Ishikawa (cell line): ENCODE data around the gene SCGB1C2.

Experiments
- CEBPB ChIP-seq: IDR thresholded peaks from 2 replicates; pipeline ENCODE4 v1.6.1; 2012
- EP300 ChIP-seq: IDR thresholded peaks from 2 replicates; pipeline ENCODE4 v1.6.1; 2012; ENCODE audit warnings: borderline replicate concordance
- FOXM1 ChIP-seq: IDR thresholded peaks from 2 replicates; pipeline ENCODE4 v1.6.1; 2012; ENCODE audit warnings: low read depth, borderline replicate concordance
- RAD21 ChIP-seq: IDR thresholded peaks from 2 replicates; pipeline ENCODE4 v1.6.1; 2012; ENCODE audit warnings: low read depth
- TAF1 ChIP-seq: IDR thresholded peaks from 2 replicates; pipeline ENCODE4 v1.6.1; 2012; ENCODE audit warnings: low read depth, mild to moderate bottlenecking
- TEAD4 ChIP-seq: IDR thresholded peaks from 2 replicates; pipeline ENCODE4 v1.6.1; 2012
- YY1 ChIP-seq: IDR thresholded peaks from 2 replicates; pipeline ENCODE4 v1.6.1; 2012; ENCODE audit warnings: low read depth
- TF ChIP-seq, protein P1 (sequence below): IDR thresholded peaks from 2 replicates; pipeline ENCODE4 v1.6.1; 2012
- TF ChIP-seq, protein P2 (sequence below): IDR thresholded peaks from 2 replicates; pipeline ENCODE4 v1.6.1; 2012; ENCODE audit warnings: low read depth, mild to moderate bottlenecking

DNA sequence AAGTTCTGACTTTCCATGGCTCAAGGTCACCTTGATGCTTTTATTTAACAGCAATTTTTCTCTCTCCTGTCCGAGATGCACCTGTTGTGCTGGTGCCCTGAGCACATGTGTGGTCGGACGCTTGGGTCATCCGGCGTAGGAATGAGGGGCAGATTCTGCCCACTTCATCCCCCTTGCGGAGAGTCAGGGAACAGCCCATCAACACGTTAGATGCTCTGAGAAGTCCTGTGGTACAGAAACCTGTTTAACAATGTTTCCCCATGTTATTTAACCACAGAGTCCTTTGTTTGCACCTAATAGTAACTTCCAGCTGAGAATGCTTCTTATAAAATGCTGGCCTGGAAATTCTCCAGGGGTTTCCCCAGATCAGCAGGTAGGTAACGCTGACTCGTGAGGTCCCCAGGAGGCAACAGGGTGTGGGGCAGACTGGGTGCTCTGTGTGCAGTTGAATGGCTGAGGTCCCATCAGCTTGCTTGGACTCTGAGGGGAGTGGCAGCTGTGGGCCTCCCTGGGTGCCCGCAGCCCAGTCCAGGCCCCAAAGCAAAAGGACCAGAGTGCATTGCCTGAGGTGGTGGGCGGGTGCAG lies 26.2 kb downstream of the SCGB1C2 start:
- no peak for TF ChIP-seq RAD21
- no peak for TF ChIP-seq TAF1
- TF ChIP-seq EP300: no peak
- TF ChIP-seq CEBPB: no peak
- TF ChIP-seq YY1: no peak
- TF ChIP-seq FOXM1: no peak
- TF ChIP-seq TEAD4: no peak
- TF ChIP-seq, protein P1, sequence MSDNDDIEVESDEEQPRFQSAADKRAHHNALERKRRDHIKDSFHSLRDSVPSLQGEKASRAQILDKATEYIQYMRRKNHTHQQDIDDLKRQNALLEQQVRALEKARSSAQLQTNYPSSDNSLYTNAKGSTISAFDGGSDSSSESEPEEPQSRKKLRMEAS: no peak
- TF ChIP-seq, protein P2, sequence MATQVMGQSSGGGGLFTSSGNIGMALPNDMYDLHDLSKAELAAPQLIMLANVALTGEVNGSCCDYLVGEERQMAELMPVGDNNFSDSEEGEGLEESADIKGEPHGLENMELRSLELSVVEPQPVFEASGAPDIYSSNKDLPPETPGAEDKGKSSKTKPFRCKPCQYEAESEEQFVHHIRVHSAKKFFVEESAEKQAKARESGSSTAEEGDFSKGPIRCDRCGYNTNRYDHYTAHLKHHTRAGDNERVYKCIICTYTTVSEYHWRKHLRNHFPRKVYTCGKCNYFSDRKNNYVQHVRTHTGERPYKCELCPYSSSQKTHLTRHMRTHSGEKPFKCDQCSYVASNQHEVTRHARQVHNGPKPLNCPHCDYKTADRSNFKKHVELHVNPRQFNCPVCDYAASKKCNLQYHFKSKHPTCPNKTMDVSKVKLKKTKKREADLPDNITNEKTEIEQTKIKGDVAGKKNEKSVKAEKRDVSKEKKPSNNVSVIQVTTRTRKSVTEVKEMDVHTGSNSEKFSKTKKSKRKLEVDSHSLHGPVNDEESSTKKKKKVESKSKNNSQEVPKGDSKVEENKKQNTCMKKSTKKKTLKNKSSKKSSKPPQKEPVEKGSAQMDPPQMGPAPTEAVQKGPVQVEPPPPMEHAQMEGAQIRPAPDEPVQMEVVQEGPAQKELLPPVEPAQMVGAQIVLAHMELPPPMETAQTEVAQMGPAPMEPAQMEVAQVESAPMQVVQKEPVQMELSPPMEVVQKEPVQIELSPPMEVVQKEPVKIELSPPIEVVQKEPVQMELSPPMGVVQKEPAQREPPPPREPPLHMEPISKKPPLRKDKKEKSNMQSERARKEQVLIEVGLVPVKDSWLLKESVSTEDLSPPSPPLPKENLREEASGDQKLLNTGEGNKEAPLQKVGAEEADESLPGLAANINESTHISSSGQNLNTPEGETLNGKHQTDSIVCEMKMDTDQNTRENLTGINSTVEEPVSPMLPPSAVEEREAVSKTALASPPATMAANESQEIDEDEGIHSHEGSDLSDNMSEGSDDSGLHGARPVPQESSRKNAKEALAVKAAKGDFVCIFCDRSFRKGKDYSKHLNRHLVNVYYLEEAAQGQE: no peak
